Measurements from ENCODE around the gene UGGT2.

Gene UGGT2

GRCh38 chr13:95970878-95971277, 82.3 kb downstream of the UGGT2 start:
- DNase-seq (ENCODE audit: low read depth, low spot score) = no peak
- in situ Hi-C loops (cut with HindIII; ENCODE audit: low sequenced_read_pairs) = no loop called here
- no peak overlapping the region for H3K4me3 ChIP-seq (ENCODE audit: low read depth, low read length)
- no peak for TF ChIP-seq CTCF (IDR thresholded peaks at IDR 0.05; ENCODE audit: low read depth, low read length)

GRCh38 chr13:95968906-95969305, 84.3 kb downstream of the UGGT2 start:
- in situ Hi-C loops (cut with HindIII; ENCODE audit: low sequenced_read_pairs) = no loop called here
- TF ChIP-seq CTCF (IDR thresholded peaks at IDR 0.05; ENCODE audit: low read depth, low read length) = no peak
- DNase-seq (ENCODE audit: low read depth, low spot score) = no peak
- H3K4me3 ChIP-seq (ENCODE audit: low read depth, low read length) = no peak overlapping the region

- in situ Hi-C loops (cut with HindIII; ENCODE audit: low sequenced_read_pairs) = no loop called here
- TF ChIP-seq CTCF (IDR thresholded peaks at IDR 0.05; ENCODE audit: low read depth, low read length) = no peak
- H3K4me3 ChIP-seq (ENCODE audit: low read depth, low read length) = no peak overlapping the region
- no peak for DNase-seq (ENCODE audit: low read depth, low spot score)
Observed at GRCh38 chr13:95957331-95957730, 95.9 kb downstream of the UGGT2 start.

GRCh38 chr13:95956589-95957148, 96.5 kb downstream of the UGGT2 start:
- peak; percentile 9 for DNase-seq (ENCODE audit: low read depth, low spot score)
- no peak for TF ChIP-seq CTCF (IDR thresholded peaks at IDR 0.05; ENCODE audit: low read depth, low read length)
- in situ Hi-C loops (cut with HindIII; ENCODE audit: low sequenced_read_pairs) = no loop called here
- H3K4me3 ChIP-seq (ENCODE audit: low read depth, low read length) = no peak overlapping the region

- H3K4me3 ChIP-seq (ENCODE audit: low read depth, low read length) = no peak overlapping the region
- no peak for DNase-seq (ENCODE audit: low read depth, low spot score)
- in situ Hi-C loops (cut with HindIII; ENCODE audit: low sequenced_read_pairs) = no loop called here
- no peak for TF ChIP-seq CTCF (IDR thresholded peaks at IDR 0.05; ENCODE audit: low read depth, low read length)
Observed at GRCh38 chr13:95955719-95956118, 97.5 kb downstream of the UGGT2 start.

- H3K4me3 ChIP-seq (ENCODE audit: low read depth, low read length) = no peak overlapping the region
- in situ Hi-C loops (cut with HindIII; ENCODE audit: low sequenced_read_pairs) = no loop called here
- DNase-seq (ENCODE audit: low read depth, low spot score) = no peak
- no peak for TF ChIP-seq CTCF (IDR thresholded peaks at IDR 0.05; ENCODE audit: low read depth, low read length)
Observed at GRCh38 chr13:95955255-95955654, 97.9 kb downstream of the UGGT2 start.

GRCh38 chr13:95954266-95954665, 98.9 kb downstream of the UGGT2 start:
- in situ Hi-C loops (cut with HindIII; ENCODE audit: low sequenced_read_pairs) = no loop called here
- no peak for TF ChIP-seq CTCF (IDR thresholded peaks at IDR 0.05; ENCODE audit: low read depth, low read length)

More at GRCh38 chr13:95954266-95954665, 98.9 kb downstream of the UGGT2 start:
- H3K4me3 ChIP-seq (ENCODE audit: low read depth, low read length) = no peak overlapping the region
- DNase-seq (ENCODE audit: low read depth, low spot score) = no peak

Measured in astrocyte of the spinal cord (primary cell).